Lung microvascular endothelial cell (primary cell): ENCODE results near the gene REV1. TPM values are rescaled to one million over a fixed set of nuclear protein-coding genes. Genes with fewer than 3 reads are reported as not detected.
A peak's percentile ranks its signal among the peaks of the same experiment; 100 is the strongest.
"Not testable (repeated sequence)": the region's sequence is repeated elsewhere in the genome, so short reads cannot be mapped to it uniquely, and the experiment has no call there.

Experiments used
- DNase-seq, 2 donors: peaks; one replicate each; pipeline versions ENCODE4 v3.0.0 to v3.0.0-alpha.2; 2010; ENCODE audit warnings: low read depth in 2 of 2
- total RNA-seq: library from RNA; depleted of rRNA; stranded (reverse); fragments of >200 nt; gene quantifications from 2 replicates; pipeline ENCODE4 v1.2.1, GENCODE V29; 2014

Gene REV1
- total RNA-seq, 1 donor from 2014 or later: 33.3 TPM

- no peak for DNase-seq
Observed at GRCh38 chr2:99404039-99404796, 85.6 kb downstream of the REV1 start.

GRCh38 chr2:99403524-99403923 lies 86.3 kb downstream of the REV1 start:
- DNase-seq: peak; percentile 16 to 19

- no peak for DNase-seq
Observed at GRCh38 chr2:99403084-99403483, 86.7 kb downstream of the REV1 start.

GRCh38 chr2:99401841-99402240 lies 88.0 kb downstream of the REV1 start:
- DNase-seq: no peak

- DNase-seq: no peak
Observed at GRCh38 chr2:99399795-99400194, 90.0 kb downstream of the REV1 start.

GRCh38 chr2:99399063-99399462 lies 90.8 kb downstream of the REV1 start:
- no peak for DNase-seq

- peak in 1 of 2 donors; percentile 50 for DNase-seq
Observed at GRCh38 chr2:99398303-99398702, 91.5 kb downstream of the REV1 start.

GRCh38 chr2:99397266-99397920 lies 92.4 kb downstream of the REV1 start:
- DNase-seq: no peak

GRCh38 chr2:99395589-99396130 lies 94.2 kb downstream of the REV1 start:
- no peak for DNase-seq

- no peak for DNase-seq
Observed at GRCh38 chr2:99389946-99390345, 99.9 kb downstream of the REV1 start.

- no peak for DNase-seq
Observed at GRCh38 chr2:99389371-99389770, 100.4 kb downstream of the REV1 start.

GRCh38 chr2:99388892-99389291 lies 100.9 kb downstream of the REV1 start:
- no peak for DNase-seq

- no peak for DNase-seq
Observed at GRCh38 chr2:99386011-99386410, 103.8 kb downstream of the REV1 start.

- no peak for DNase-seq
Observed at GRCh38 chr2:99382143-99382542, 107.7 kb downstream of the REV1 start.

- DNase-seq: no peak
Observed at GRCh38 chr2:99380376-99381010, 109.3 kb downstream of the REV1 start.

- no peak for DNase-seq
Observed at GRCh38 chr2:99377879-99378278, 111.9 kb downstream of the REV1 start.

- DNase-seq: no peak
Observed at GRCh38 chr2:99376254-99376864, 113.5 kb downstream of the REV1 start.

GRCh38 chr2:99374747-99375146 lies 115.1 kb downstream of the REV1 start:
- DNase-seq: no peak

GRCh38 chr2:99373144-99373543 lies 116.7 kb downstream of the REV1 start:
- DNase-seq: no peak

GRCh38 chr2:99368854-99369253 lies 121.0 kb downstream of the REV1 start:
- DNase-seq: not testable (repeated sequence)

GRCh38 chr2:99365661-99366060 lies 124.2 kb downstream of the REV1 start:
- DNase-seq: no peak

- no peak for DNase-seq
Observed at GRCh38 chr2:99356853-99357252, 133.0 kb downstream of the REV1 start.
